Prostate gland (tissue), 2 donors: ENCODE data around the gene RCAN2.

Experiments
- POLR2A ChIP-seq: fragments of 450-650 bp; IDR thresholded peaks from one replicate; pipeline ENCODE4 v1.6.1; 2016; ENCODE audit warnings: antibody characterized with exemption, mild to moderate bottlenecking
- POLR2AphosphoS5 ChIP-seq: sonication (generic); formaldehyde crosslinking; IDR thresholded peaks from one replicate; pipeline ENCODE4 v1.6.1; 2017; ENCODE audit warnings: antibody characterized with exemption
- TF ChIP-seq, protein P1 (sequence below), 4 experiments: fragments of 200-600 bp in 2 of 4; fragments of 450-650 bp in 2 of 4; sonication (generic) in 2 of 4; IDR thresholded peaks; 1 replicate in 3 of 4; 2 replicates in 1 of 4; pipeline ENCODE4 v1.5.1; 2016 to 2019; ENCODE audit warnings: antibody characterized with exemption in 4 of 4, mild to moderate bottlenecking in 2 of 4, moderate library complexity in 2 of 4

DNA sequence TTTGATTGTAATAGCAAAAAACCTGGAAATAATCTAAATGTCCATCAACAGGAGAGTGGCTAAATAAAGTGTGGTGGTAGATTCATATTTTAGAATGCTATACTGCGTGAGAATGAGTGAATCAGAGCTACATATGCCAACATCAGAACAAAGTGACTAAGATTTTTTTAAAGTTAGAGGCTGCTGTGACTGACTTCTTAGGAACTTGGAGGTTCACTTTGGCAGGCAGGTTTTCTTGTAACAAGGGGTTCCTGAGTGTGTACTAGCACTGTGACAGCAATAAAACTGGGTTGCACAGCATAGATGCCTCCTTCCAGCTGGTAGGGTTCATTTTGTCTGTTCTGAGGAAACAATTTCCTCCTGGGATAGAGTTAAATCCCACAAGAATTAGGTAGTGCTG, 245.2 kb downstream of the RCAN2 start:
- TF ChIP-seq, protein P1, sequence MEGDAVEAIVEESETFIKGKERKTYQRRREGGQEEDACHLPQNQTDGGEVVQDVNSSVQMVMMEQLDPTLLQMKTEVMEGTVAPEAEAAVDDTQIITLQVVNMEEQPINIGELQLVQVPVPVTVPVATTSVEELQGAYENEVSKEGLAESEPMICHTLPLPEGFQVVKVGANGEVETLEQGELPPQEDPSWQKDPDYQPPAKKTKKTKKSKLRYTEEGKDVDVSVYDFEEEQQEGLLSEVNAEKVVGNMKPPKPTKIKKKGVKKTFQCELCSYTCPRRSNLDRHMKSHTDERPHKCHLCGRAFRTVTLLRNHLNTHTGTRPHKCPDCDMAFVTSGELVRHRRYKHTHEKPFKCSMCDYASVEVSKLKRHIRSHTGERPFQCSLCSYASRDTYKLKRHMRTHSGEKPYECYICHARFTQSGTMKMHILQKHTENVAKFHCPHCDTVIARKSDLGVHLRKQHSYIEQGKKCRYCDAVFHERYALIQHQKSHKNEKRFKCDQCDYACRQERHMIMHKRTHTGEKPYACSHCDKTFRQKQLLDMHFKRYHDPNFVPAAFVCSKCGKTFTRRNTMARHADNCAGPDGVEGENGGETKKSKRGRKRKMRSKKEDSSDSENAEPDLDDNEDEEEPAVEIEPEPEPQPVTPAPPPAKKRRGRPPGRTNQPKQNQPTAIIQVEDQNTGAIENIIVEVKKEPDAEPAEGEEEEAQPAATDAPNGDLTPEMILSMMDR (IDR thresholded peaks at IDR 0.05), result no peak
- TF ChIP-seq POLR2AphosphoS5 (no peak), POLR2A (no peak)
